ENCODE measurements around the gene CAPN9.

CAPN9 gene

GRCh38 chr1:230849451-230850224 lies 102.5 kb downstream of the CAPN9 start:
- DNase-seq (ENCODE audit: low read depth in 2 of 2) = no peak

- no peak for DNase-seq (ENCODE audit: low read depth in 2 of 2)
Observed at GRCh38 chr1:230850547-230850946, 103.4 kb downstream of the CAPN9 start.

DNA sequence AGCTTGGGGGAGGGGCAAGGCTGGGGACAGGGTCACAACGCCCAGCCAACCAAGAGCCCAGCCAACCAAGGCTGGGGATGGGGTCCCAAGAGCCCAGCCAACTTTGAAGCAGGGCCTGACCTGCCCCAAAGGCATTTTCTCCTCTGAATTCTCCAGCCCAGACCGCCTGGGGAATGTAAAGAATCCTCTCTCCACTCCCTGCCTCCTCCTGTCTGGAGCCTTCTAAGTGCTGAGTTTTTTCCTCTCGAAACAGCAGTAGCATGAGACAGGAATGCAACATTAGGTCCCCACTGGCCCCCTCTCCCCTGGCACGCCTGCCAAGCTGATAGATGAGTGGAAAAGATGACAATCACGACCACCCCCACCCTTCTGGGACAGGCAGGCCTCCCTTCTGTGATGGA lies 104.1 kb downstream of the CAPN9 start:
- DNase-seq (ENCODE audit: low read depth in 2 of 2) = no peak

All from stimulated activated CD8-positive, alpha-beta memory T cell treated with anti-CD3 and anti-CD28 coated beads, Interleukin-2, amount 100 ng/mL, for 48 hours (primary cell).